IMR-90 (cell line): ENCODE measurements around the gene KIAA0232. TPM values are rescaled to one million over a fixed set of nuclear protein-coding genes. Genes with fewer than 3 reads are reported as not detected.

Experiments
- ATAC-seq: fragments of 200-7000 bp; cut with Tn5 transposase; 2 replicates; pipeline ENCODE4 v1.9.1; 2020; ENCODE audit warnings: low read depth, mild to moderate bottlenecking, moderate library complexity
- BruUV-seq: library from RNA; stranded (reverse); fragments of 400-500 nt; replicated peaks from 2 replicates; lab custom pipeline; 2021; lab: Mats Ljungman, UMichigan
- CTCF ChIA-PET: fragments of 300-600 bp; formaldehyde crosslinking; extraction: SDS; loops from one replicate; lab custom pipeline; 2021; ENCODE audit warnings: antibody characterized with exemption; lab: Yijun Ruan, JAX
- POLR2A ChIA-PET: fragments of 300-600 bp; sonication (Branson Sonifier 250); formaldehyde crosslinking; loops from one replicate; lab custom pipeline; 2022; ENCODE audit warnings: antibody characterized with exemption; ENCODE audit not compliant: unreplicated experiment; lab: Charles Lee
- DNase-seq: peaks from one replicate; pipeline ENCODE4 v3.0.0; 2013
- H2AFZ ChIP-seq: replicated peaks from 2 replicates; pipeline ENCODE3; 2013; ENCODE audit warnings: low read length, mild to moderate bottlenecking; ENCODE audit not compliant: poor library complexity
- H2AK5ac ChIP-seq: 2 replicates; pipeline ENCODE4 v1.6.1; 2013; ENCODE audit warnings: low read depth, low read length, inconsistent platforms
- H2AK9ac ChIP-seq: replicated peaks from 2 replicates; pipeline ENCODE3; 2013; ENCODE audit warnings: mild to moderate bottlenecking, low read depth, low read length, moderate library complexity; ENCODE audit not compliant: poor library complexity
- H2BK120ac ChIP-seq: 2 replicates; pipeline ENCODE4 v1.6.1; 2013; ENCODE audit warnings: low read depth, low read length, inconsistent platforms
- H2BK15ac ChIP-seq: 3 replicates; pipeline ENCODE4 v1.6.1; 2013; ENCODE audit warnings: low read depth, low read length, inconsistent platforms
- H2BK20ac ChIP-seq: 2 replicates; pipeline ENCODE4 v1.6.1; 2013; ENCODE audit warnings: low read depth, mild to moderate bottlenecking, inconsistent platforms, low read length, moderate library complexity
- H2BK5ac ChIP-seq: 2 replicates; pipeline ENCODE4 v1.6.1; 2013; ENCODE audit warnings: mild to moderate bottlenecking, low read depth, low read length, inconsistent platforms; ENCODE audit not compliant: poor library complexity, severe bottlenecking
- H3K14ac ChIP-seq: replicated peaks from 2 replicates; pipeline ENCODE4 v1.6.1; 2013; ENCODE audit warnings: low read depth, low read length, inconsistent platforms
- H3K18ac ChIP-seq: 2 replicates; pipeline ENCODE4 v1.6.1; 2013; ENCODE audit warnings: low read depth, low read length, control low read depth
- H3K23ac ChIP-seq: 2 replicates; pipeline ENCODE4 v1.6.1; 2013; ENCODE audit warnings: low read depth, low read length, inconsistent platforms
- H3K27ac ChIP-seq: 2 replicates; pipeline ENCODE4 v1.5.1; 2013; ENCODE audit warnings: mild to moderate bottlenecking, control low read depth, low read length; ENCODE audit not compliant: insufficient read depth
- H3K27me3 ChIP-seq: 2 replicates; pipeline ENCODE4 v1.6.1; 2013; ENCODE audit warnings: low read length; ENCODE audit not compliant: control insufficient read depth, insufficient read depth
- H3K36me3 ChIP-seq: 2 replicates; pipeline ENCODE4 v1.6.1; 2013; ENCODE audit warnings: low read length, mixed read lengths; ENCODE audit not compliant: control insufficient read depth, insufficient read depth
- H3K4ac ChIP-seq: 2 replicates; pipeline ENCODE4 v1.6.1; 2013; ENCODE audit warnings: low read depth, low read length, inconsistent platforms
- H3K4me1 ChIP-seq: 2 replicates; pipeline ENCODE4 v1.6.1; 2013; ENCODE audit warnings: low read length, mixed read lengths; ENCODE audit not compliant: control insufficient read depth, insufficient read depth
- H3K4me2 ChIP-seq: 2 replicates; pipeline ENCODE4 v1.6.1; 2013; ENCODE audit warnings: low read depth, mild to moderate bottlenecking, control low read depth, low read length, moderate library complexity
- H3K4me3 ChIP-seq: 2 replicates; pipeline ENCODE4 v1.5.1; 2013; ENCODE audit warnings: low read depth, mild to moderate bottlenecking, control low read depth, low read length, moderate library complexity; ENCODE audit not compliant: insufficient read depth
- H3K56ac ChIP-seq: 2 replicates; pipeline ENCODE4 v1.6.1; 2013; ENCODE audit warnings: low read length, inconsistent platforms; ENCODE audit not compliant: insufficient read depth; ENCODE audit errors: extremely low read depth
- H3K79me1 ChIP-seq, 2 experiments: 2 replicates each; pipeline ENCODE4 v1.6.1; 2013; ENCODE audit warnings: low read length in 2 of 2, inconsistent platforms in 1 of 2, low read depth in 1 of 2
- H3K9ac ChIP-seq: 2 replicates; pipeline ENCODE4 v1.6.1; 2013; ENCODE audit warnings: low read depth, low read length, control low read depth
- H3K9me1 ChIP-seq: 2 replicates; pipeline ENCODE4 v1.6.1; 2013; ENCODE audit warnings: low read length, inconsistent platforms; ENCODE audit not compliant: insufficient read depth
- H3K9me3 ChIP-seq: 2 replicates; pipeline ENCODE4 v1.6.1; 2013; ENCODE audit warnings: low read length; ENCODE audit not compliant: control insufficient read depth, insufficient read depth
- H4K20me1 ChIP-seq: 2 replicates; pipeline ENCODE4 v1.6.1; 2013; ENCODE audit warnings: low read length, inconsistent platforms; ENCODE audit not compliant: insufficient read depth
- H4K5ac ChIP-seq: 2 replicates; pipeline ENCODE4 v1.6.1; 2013; ENCODE audit warnings: mild to moderate bottlenecking, low read depth, low read length, control low read depth
- H4K8ac ChIP-seq, 2 experiments: 2 replicates each; pipeline ENCODE4 v1.6.1; 2013; ENCODE audit warnings: low read depth in 2 of 2, low read length in 2 of 2, control low read depth in 1 of 2, inconsistent platforms in 1 of 2
- H4K91ac ChIP-seq: 2 replicates; pipeline ENCODE4 v1.6.1; 2013; ENCODE audit warnings: low read depth, low read length, inconsistent platforms; ENCODE audit not compliant: insufficient read depth
- BHLHE40 ChIP-seq: fragments of 150-350 bp; IDR thresholded peaks from 2 replicates; pipeline ENCODE4 v1.6.1; 2016; ENCODE audit warnings: mild to moderate bottlenecking, low read depth, low read length
- CEBPB ChIP-seq: IDR thresholded peaks from 2 replicates; pipeline ENCODE4 v1.6.1; 2012; ENCODE audit warnings: low read depth, low read length, improper control_type of control experiment
- CHD1 ChIP-seq: IDR thresholded peaks from 2 replicates; pipeline ENCODE4 v1.6.1; 2012; ENCODE audit warnings: low read depth, low read length, improper control_type of control experiment
- FOS ChIP-seq: fragments of 150-350 bp; IDR thresholded peaks from 2 replicates; pipeline ENCODE4 v1.6.1; 2016; ENCODE audit warnings: low read depth, low read length
- MAFK ChIP-seq: IDR thresholded peaks from 2 replicates; pipeline ENCODE4 v1.6.1; 2012; ENCODE audit warnings: low read depth, low read length, improper control_type of control experiment
- MAZ ChIP-seq: IDR thresholded peaks from 2 replicates; pipeline ENCODE4 v1.6.1; 2012; ENCODE audit warnings: low read depth, mild to moderate bottlenecking, low read length, improper control_type of control experiment, moderate library complexity, borderline replicate concordance
- MXI1 ChIP-seq: IDR thresholded peaks from 2 replicates; pipeline ENCODE4 v1.6.1; 2012; ENCODE audit warnings: low read depth, mild to moderate bottlenecking, low read length, moderate library complexity, borderline replicate concordance
- NFE2L2 ChIP-seq: fragments of 150-350 bp; IDR thresholded peaks from 2 replicates; pipeline ENCODE4 v1.6.1; 2016; ENCODE audit warnings: low read depth, mild to moderate bottlenecking, low read length
- POLR2A ChIP-seq: IDR thresholded peaks from 2 replicates; pipeline ENCODE4 v1.6.1; 2012; ENCODE audit warnings: mild to moderate bottlenecking, low read depth, low read length
- RAD21 ChIP-seq: IDR thresholded peaks from 2 replicates; pipeline ENCODE4 v1.6.1; 2012; ENCODE audit warnings: low read length, improper control_type of control experiment
- RCOR1 ChIP-seq: IDR thresholded peaks from 2 replicates; pipeline ENCODE4 v1.6.1; 2012; ENCODE audit warnings: mild to moderate bottlenecking, low read length, improper control_type of control experiment; ENCODE audit not compliant: insufficient replicate concordance
- RFX5 ChIP-seq: IDR thresholded peaks from 2 replicates; pipeline ENCODE4 v1.8.0; 2012; ENCODE audit warnings: low read depth, mild to moderate bottlenecking, low read length, moderate library complexity
- SMC3 ChIP-seq: fragments of 150-350 bp; IDR thresholded peaks from 2 replicates; pipeline ENCODE4 v1.6.1; 2016; ENCODE audit warnings: low read depth, mild to moderate bottlenecking, antibody characterized with exemption, low read length, moderate library complexity
- WGBS, 2 experiments: methylation state at CpG; one replicate each; pipeline versions ENCODE4 v1.1.5 to v1.1.7; 2013; ENCODE audit warnings: missing lambda C conversion rate in 2 of 2; ENCODE audit not compliant: insufficient read length in 1 of 2; ENCODE audit errors: extremely low coverage in 2 of 2; 5-methylcytosine and 5-hydroxymethylcytosine counted together
- dilution Hi-C: fragments of 300-500 bp; cut with HindIII; formaldehyde crosslinking; loops from one replicate; pipeline ENCODE4 v1.14.3; 2018; ENCODE audit warnings: low sequenced_read_pairs; ENCODE audit not compliant: unreplicated experiment
- in situ Hi-C: fragments of 300-500 bp; cut with MboI; formaldehyde crosslinking; loops from 3 replicates; pipeline ENCODE4 v1.14.3; 2019; ENCODE audit warnings: low sequenced_read_pairs, inconsistent platforms, mixed read lengths
- intact Hi-C: fragments of 100-400 bp; cut with micrococcal nuclease; formaldehyde crosslinking; loops from 2 replicates; pipeline ENCODE4 v1.10.0; 2022
- polyA plus RNA-seq, 3 experiments: library from polyadenylated mRNA; depleted of rRNA; stranded (reverse); fragments of >200 nt; gene quantifications; 2 replicates each; pipeline ENCODE4 v1.2.3, GENCODE V29; 2012; ENCODE audit warnings: low replicate concordance in 1 of 3
- total RNA-seq: library from RNA; depleted of rRNA; stranded (reverse); fragments of >200 nt; gene quantifications from 2 replicates; pipeline ENCODE4 v1.2.3, GENCODE V29; 2012
- TF ChIP-seq, protein P1 (sequence below): fragments of 150-350 bp; IDR thresholded peaks from 2 replicates; pipeline ENCODE4 v1.6.1; 2017; ENCODE audit warnings: mild to moderate bottlenecking, antibody characterized with exemption, low read length, low read depth
- TF ChIP-seq, protein P2 (sequence below): conservative IDR thresholded peaks from 2 replicates; pipeline ENCODE4 v1.5.1; 2012; ENCODE audit warnings: mild to moderate bottlenecking, low read depth, low read length, improper control_type of control experiment
- TF ChIP-seq, protein P3 (sequence below): fragments of 150-350 bp; IDR thresholded peaks from 2 replicates; pipeline ENCODE4 v1.6.1; 2016; ENCODE audit warnings: low read depth, mild to moderate bottlenecking, low read length, moderate library complexity, borderline replicate concordance

The KIAA0232 gene
- total and polyA plus RNA-seq, 2 of the 4 experiments (the other 2 are of a cell fraction), result 6.8 to 19.5 TPM

DNA sequence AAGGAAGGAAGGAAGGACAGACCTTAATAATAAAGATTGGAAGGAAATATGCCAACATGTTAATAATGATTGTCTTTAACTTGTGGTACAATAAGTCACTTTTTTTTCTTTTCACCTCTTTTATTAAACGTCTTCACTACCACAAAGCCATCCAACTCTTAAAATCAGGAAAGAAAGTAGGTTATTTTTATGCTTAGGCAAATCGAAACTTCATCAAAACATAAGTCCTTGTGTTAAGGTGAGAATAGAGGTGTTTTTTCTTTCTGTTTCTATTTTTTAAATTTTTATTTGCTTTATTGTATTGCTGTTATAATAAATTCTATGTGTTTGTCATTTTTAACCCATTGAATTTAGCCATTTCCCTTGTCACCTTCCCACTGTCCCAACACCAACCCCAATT is 40.0 kb upstream of the KIAA0232 start:
- TF ChIP-seq, protein P1, sequence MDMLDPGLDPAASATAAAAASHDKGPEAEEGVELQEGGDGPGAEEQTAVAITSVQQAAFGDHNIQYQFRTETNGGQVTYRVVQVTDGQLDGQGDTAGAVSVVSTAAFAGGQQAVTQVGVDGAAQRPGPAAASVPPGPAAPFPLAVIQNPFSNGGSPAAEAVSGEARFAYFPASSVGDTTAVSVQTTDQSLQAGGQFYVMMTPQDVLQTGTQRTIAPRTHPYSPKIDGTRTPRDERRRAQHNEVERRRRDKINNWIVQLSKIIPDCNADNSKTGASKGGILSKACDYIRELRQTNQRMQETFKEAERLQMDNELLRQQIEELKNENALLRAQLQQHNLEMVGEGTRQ, result no peak
- no peak for TF ChIP-seq MAFK
- TF ChIP-seq NFE2L2, result no peak
- no peak for TF ChIP-seq MAZ
- TF ChIP-seq, protein P2, sequence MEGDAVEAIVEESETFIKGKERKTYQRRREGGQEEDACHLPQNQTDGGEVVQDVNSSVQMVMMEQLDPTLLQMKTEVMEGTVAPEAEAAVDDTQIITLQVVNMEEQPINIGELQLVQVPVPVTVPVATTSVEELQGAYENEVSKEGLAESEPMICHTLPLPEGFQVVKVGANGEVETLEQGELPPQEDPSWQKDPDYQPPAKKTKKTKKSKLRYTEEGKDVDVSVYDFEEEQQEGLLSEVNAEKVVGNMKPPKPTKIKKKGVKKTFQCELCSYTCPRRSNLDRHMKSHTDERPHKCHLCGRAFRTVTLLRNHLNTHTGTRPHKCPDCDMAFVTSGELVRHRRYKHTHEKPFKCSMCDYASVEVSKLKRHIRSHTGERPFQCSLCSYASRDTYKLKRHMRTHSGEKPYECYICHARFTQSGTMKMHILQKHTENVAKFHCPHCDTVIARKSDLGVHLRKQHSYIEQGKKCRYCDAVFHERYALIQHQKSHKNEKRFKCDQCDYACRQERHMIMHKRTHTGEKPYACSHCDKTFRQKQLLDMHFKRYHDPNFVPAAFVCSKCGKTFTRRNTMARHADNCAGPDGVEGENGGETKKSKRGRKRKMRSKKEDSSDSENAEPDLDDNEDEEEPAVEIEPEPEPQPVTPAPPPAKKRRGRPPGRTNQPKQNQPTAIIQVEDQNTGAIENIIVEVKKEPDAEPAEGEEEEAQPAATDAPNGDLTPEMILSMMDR, result no peak
- no peak for TF ChIP-seq RCOR1
- no peak for TF ChIP-seq SMC3
- no peak for TF ChIP-seq CHD1
- TF ChIP-seq RFX5, result no peak
- no peak for TF ChIP-seq MXI1
- TF ChIP-seq, protein P3, sequence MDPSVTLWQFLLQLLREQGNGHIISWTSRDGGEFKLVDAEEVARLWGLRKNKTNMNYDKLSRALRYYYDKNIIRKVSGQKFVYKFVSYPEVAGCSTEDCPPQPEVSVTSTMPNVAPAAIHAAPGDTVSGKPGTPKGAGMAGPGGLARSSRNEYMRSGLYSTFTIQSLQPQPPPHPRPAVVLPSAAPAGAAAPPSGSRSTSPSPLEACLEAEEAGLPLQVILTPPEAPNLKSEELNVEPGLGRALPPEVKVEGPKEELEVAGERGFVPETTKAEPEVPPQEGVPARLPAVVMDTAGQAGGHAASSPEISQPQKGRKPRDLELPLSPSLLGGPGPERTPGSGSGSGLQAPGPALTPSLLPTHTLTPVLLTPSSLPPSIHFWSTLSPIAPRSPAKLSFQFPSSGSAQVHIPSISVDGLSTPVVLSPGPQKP, result no peak
- TF ChIP-seq BHLHE40, result no peak
- TF ChIP-seq CEBPB, result no peak
- TF ChIP-seq RAD21, result no peak
- no peak for TF ChIP-seq FOS
- no peak for TF ChIP-seq POLR2A
- WGBS, 2 experiments, result no CpG with 5 or more reads among the region's 2 CpGs
- Histone ChIP-seq H3K79me1 (no peaks in the 10 kb centered on the region), H3K4me2 (no peak overlapping the region), H4K91ac (no peak overlapping the region), H2AK9ac (no peak overlapping the region), H3K27me3 (peaks cover 5% of the 10 kb centered on the region), H4K5ac (no peak overlapping the region), H2BK120ac (no peak overlapping the region), H3K4ac (no peak overlapping the region), H3K4me1 (no peaks in the 10 kb centered on the region), H3K9ac (no peak overlapping the region), H4K8ac (no peak overlapping the region), H3K9me1 (no peaks in the 10 kb centered on the region), H3K23ac (no peak overlapping the region), H2BK15ac (no peak overlapping the region), H4K20me1 (no peaks in the 10 kb centered on the region), H2AK5ac (no peak overlapping the region), H3K9me3 (peaks cover 3% of the 10 kb centered on the region; the same call in 1 of the 2 replicates), H3K36me3 (no peaks in the 10 kb centered on the region), H2BK20ac (no peak overlapping the region), H3K4me3 (no peak overlapping the region), H3K27ac (no peak overlapping the region), H3K14ac (no peak overlapping the region), H2BK5ac (no peak overlapping the region), H3K56ac (no peak overlapping the region), H3K18ac (no peak overlapping the region), H2AFZ (no peak overlapping the region)
- in situ Hi-C loops, result no loop called here
- CTCF ChIA-PET, result no interaction called here
- BruUV-seq, result no TSS peak
- DNase-seq (no peak), ATAC-seq (no peak)
- POLR2A ChIA-PET, result no interaction called here
- intact Hi-C loops, result no loop called here
- dilution Hi-C loops, result no loop called here
